Hepatocyte (in vitro differentiated cells): ENCODE results near the gene DIS3L2.

Experiments used
- CTCF ChIP-seq: fragments of 200-600 bp; sonication (generic); IDR thresholded peaks from 2 replicates; pipeline ENCODE4 v1.5.1; 2016; ENCODE audit warnings: antibody characterized with exemption, mild to moderate bottlenecking; ENCODE audit not compliant: poor library complexity
- EZH2phosphoT487 ChIP-seq: fragments of 200-600 bp; sonication (generic); IDR thresholded peaks from one replicate; pipeline ENCODE4 v1.6.1; 2018; ENCODE audit warnings: antibody characterized with exemption, mild to moderate bottlenecking, low read depth, moderate library complexity; ENCODE audit not compliant: unreplicated experiment, severe bottlenecking

GRCh38 chr2:232264081-232264480 lies 302.6 kb downstream of the DIS3L2 start:
- TF ChIP-seq CTCF: no peak
- TF ChIP-seq EZH2phosphoT487: no peak
